Measurements from ENCODE around the gene LNX1. TPM values are rescaled to one million over a fixed set of nuclear protein-coding genes. Genes with fewer than 3 reads are reported as not detected.

Gene LNX1
- total and polyA plus RNA-seq, 2 of the 13 experiments (the other 11 are each of a cell fraction or from before 2014, with no cell fraction given): 0.49 TPM

GRCh38 chr4:53441564-53441963 is 149.7 kb downstream of the LNX1 start:
- Histone ChIP-seq H2AFZ (ENCODE audit: low read length) (no peak overlapping the region), H3K36me3 (replicated peaks in 1 of 2; ENCODE audit: control insufficient read depth in 1 of 2, insufficient read depth in 2 of 2, low read length in 2 of 2) (peaks cover 4 to 47% of the 10 kb centered on the region in 2 experiments; a peak in 4 of 5 replicates), H3K9me3 (ENCODE audit: low read length) (no peaks in the 10 kb centered on the region), H3K79me2 (ENCODE audit: insufficient read depth, low read length) (no peaks in the 10 kb centered on the region), H3K4me1 (ENCODE audit: insufficient read depth, low read length) (0 out of 2 replicates have a peak, but pooled peaks cover 6% of the 10 kb centered on the region), H3K27ac (ENCODE audit: extremely low read length, insufficient read depth, low read length) (no peak overlapping the region), H3K4me3 (replicated peaks in 1 of 3; ENCODE audit: insufficient read depth in 1 of 3, low read depth in 2 of 3, low read length in 3 of 3) (no peak overlapping the region), H4K20me1 (ENCODE audit: insufficient read depth, low read length) (no peaks in the 10 kb centered on the region), H3K9ac (ENCODE audit: insufficient read depth, low read depth, low read length) (no peak overlapping the region), H3K4me2 (ENCODE audit: low read depth, low read length) (no peak overlapping the region), H3K27me3 (ENCODE audit: control insufficient read depth in 1 of 2, insufficient read depth in 2 of 2, low read length in 2 of 2) (no peaks in the 10 kb centered on the region)
- FAIRE-seq (no peak), ATAC-seq (no peak), DNase-seq (ENCODE audit: low spot score) (no peak)
- no TSS peak for BruUV-seq (replicated peaks)
- intact Hi-C loops (cut with micrococcal nuclease; ENCODE audit: unreplicated experiment): loop anchor here (5.0 kb wide), 1 partner anchor 424 kb away; no protein-coding TSS in a partner anchor
- TF ChIP-seq ZFP36L2 (CRISPR knock-in tag; IDR thresholded peaks at IDR 0.05): no peak
- TF ChIP-seq KAT7 (CRISPR knock-in tag; IDR thresholded peaks at IDR 0.05; ENCODE audit: borderline replicate concordance): no peak
- no peak for TF ChIP-seq DDIT3 (CRISPR knock-in tag; IDR thresholded peaks at IDR 0.05)
- no peak for TF ChIP-seq GRHL1 (CRISPR knock-in tag; conservative IDR thresholded peaks at IDR 0.05)
- TF ChIP-seq ZNF256 (CRISPR knock-in tag; conservative IDR thresholded peaks at IDR 0.05): no peak
- no peak for TF ChIP-seq ZBTB2 (CRISPR knock-in tag; IDR thresholded peaks at IDR 0.05; ENCODE audit: low read depth)
- in situ Hi-C loops (cut with HindIII; ENCODE audit: extremely low pct_ligation_motif_present, low pct_unique_long_range_greater_than_20kb): no loop called here
- POLR2A ChIA-PET: no interaction called here
- 93% methylated on average over 1 of the region's 1 CpG for WGBS (ENCODE audit: low lambda C conversion rate)
- CTCF ChIA-PET (ENCODE audit: low intra/inter-chr PET ratio, low total read pairs): no interaction called here

Measured in HepG2 (cell line).